GM23248 (cell line): ENCODE results near the gene NEK10. TPM values are rescaled to one million over a fixed set of nuclear protein-coding genes. Genes with fewer than 3 reads are reported as not detected.

Experiments
- DNase-seq: peaks from one replicate; pipeline ENCODE4 v3.0.0-alpha.2; 2015
- H2AFZ ChIP-seq: fragments of 200-600 bp; sonication (generic); 2 replicates; pipeline ENCODE4 v1.6.1; 2016; ENCODE audit warnings: antibody characterized with exemption
- H3F3A ChIP-seq: fragments of 200-600 bp; sonication (generic); 2 replicates; pipeline ENCODE4 v1.6.1; 2016; ENCODE audit warnings: mild to moderate bottlenecking, antibody characterized with exemption, mixed run types; ENCODE audit not compliant: insufficient read depth
- H3K27ac ChIP-seq: fragments of 200-600 bp; sonication (generic); 2 replicates; pipeline ENCODE4 v1.5.1; 2016; ENCODE audit warnings: mild to moderate bottlenecking
- H3K27me3 ChIP-seq: fragments of 200-600 bp; sonication (generic); replicated peaks from 2 replicates; pipeline ENCODE4 v1.6.1; 2016; ENCODE audit warnings: mild to moderate bottlenecking; ENCODE audit not compliant: insufficient read depth
- H3K36me3 ChIP-seq: fragments of 200-600 bp; sonication (generic); 2 replicates; pipeline ENCODE4 v1.6.1; 2016; ENCODE audit warnings: low read depth, mild to moderate bottlenecking
- H3K4me1 ChIP-seq: fragments of 200-600 bp; sonication (generic); 2 replicates; pipeline ENCODE4 v1.6.1; 2016; ENCODE audit warnings: mild to moderate bottlenecking; ENCODE audit not compliant: insufficient read depth
- H3K4me2 ChIP-seq: fragments of 200-600 bp; sonication (generic); one replicate; pipeline ENCODE4 v1.6.1; 2016; ENCODE audit warnings: mild to moderate bottlenecking; ENCODE audit not compliant: unreplicated experiment
- H3K4me3 ChIP-seq: fragments of 200-600 bp; sonication (generic); 2 replicates; pipeline ENCODE4 v1.5.1; 2016; ENCODE audit warnings: mild to moderate bottlenecking
- H3K79me2 ChIP-seq: fragments of 200-600 bp; sonication (generic); 2 replicates; pipeline ENCODE4 v1.6.1; 2016; ENCODE audit warnings: mild to moderate bottlenecking; ENCODE audit not compliant: insufficient read depth
- H3K9ac ChIP-seq: fragments of 200-600 bp; sonication (generic); 2 replicates; pipeline ENCODE4 v1.6.1; 2016; ENCODE audit warnings: mild to moderate bottlenecking
- H3K9me2 ChIP-seq: fragments of 200-600 bp; sonication (generic); 2 replicates; pipeline ENCODE4 v1.6.1; 2016; ENCODE audit warnings: mixed run types, mild to moderate bottlenecking, moderate library complexity; ENCODE audit not compliant: insufficient read depth
- H3K9me3 ChIP-seq: fragments of 200-600 bp; sonication (generic); one replicate; pipeline ENCODE4 v1.6.1; 2017; ENCODE audit warnings: low read depth
- H4K20me1 ChIP-seq: fragments of 200-600 bp; sonication (generic); 2 replicates; pipeline ENCODE4 v1.6.0; 2016; ENCODE audit not compliant: insufficient read depth
- EZH2 ChIP-seq: fragments of 200-600 bp; sonication (generic); IDR thresholded peaks from 2 replicates; pipeline ENCODE4 v1.6.1; 2018; ENCODE audit warnings: antibody characterized with exemption, mild to moderate bottlenecking; ENCODE audit not compliant: insufficient read depth, poor library complexity, severe bottlenecking
- EZH2phosphoT487 ChIP-seq: fragments of 200-600 bp; sonication (generic); IDR thresholded peaks from 2 replicates; pipeline ENCODE4 v1.6.1; 2018; ENCODE audit warnings: antibody characterized with exemption, moderate library complexity, mild to moderate bottlenecking, low read depth; ENCODE audit not compliant: insufficient read depth
- WGBS, 2 experiments: methylation state at CpG; one replicate each; pipeline ENCODE4 v1.1.6; 2015 to 2017; ENCODE audit warnings: low lambda C conversion rate in 2 of 2, low coverage in 1 of 2; ENCODE audit errors: missing lambda C conversion rate in 2 of 2; 5-methylcytosine and 5-hydroxymethylcytosine counted together
- in situ Hi-C: fragments of 300-500 bp; cut with MboI; formaldehyde crosslinking; loops from 2 replicates; pipeline ENCODE4 v1.15.0; 2020
- polyA plus RNA-seq: library from polyadenylated mRNA; unstranded; fragments of >200 nt; fragmentation: Nextera tagmentation; extraction: Ambion mirVana; gene quantifications from 2 replicates; pipeline ENCODE4 v1.2.1, GENCODE V29; 2016
- total RNA-seq: library from RNA; depleted of rRNA; stranded (reverse); fragments of >200 nt; shearing (Covaris generic); gene quantifications from 2 replicates; pipeline ENCODE4 v1.2.3, GENCODE V29; 2014

Gene NEK10
- total and polyA plus RNA-seq, 2 experiments from 2014 or later, result 3.2 to 7.6 TPM

DNA sequence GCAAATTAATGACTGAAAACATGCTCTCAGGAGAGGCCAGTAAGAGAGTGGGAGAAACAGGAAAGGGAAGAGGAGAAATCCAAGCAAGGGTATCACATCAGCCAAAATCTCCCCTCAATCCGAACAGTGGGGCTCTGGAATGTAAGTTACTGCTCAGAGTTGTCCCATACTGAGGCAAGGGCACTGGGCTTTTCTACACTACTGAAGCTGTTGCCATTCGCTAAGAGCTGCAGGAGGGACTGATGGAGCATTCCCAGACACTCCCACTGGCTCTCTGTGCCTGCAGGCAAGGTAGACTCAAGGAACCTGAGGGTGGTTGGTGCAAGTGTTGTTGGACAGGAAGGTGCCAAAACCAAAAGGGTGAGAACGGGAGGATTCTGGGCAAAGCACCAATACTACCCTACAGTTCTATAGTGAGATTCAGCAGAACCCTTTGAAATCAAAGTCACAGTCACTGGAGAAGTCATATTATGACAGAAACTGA is 46.1 kb downstream of the NEK10 start:
- Histone ChIP-seq H3K9me3 (no peaks in the 10 kb centered on the region), H3K4me1 (peaks cover 36% of the 10 kb centered on the region), H3K4me2 (no peak overlapping the region), H3F3A (peaks cover 28% of the 10 kb centered on the region), H2AFZ (no peak overlapping the region), H3K9ac (no peak overlapping the region), H3K27me3 (no peaks in the 10 kb centered on the region), H3K4me3 (no peak overlapping the region), H3K27ac (no peak overlapping the region), H3K79me2 (no peaks in the 10 kb centered on the region), H4K20me1 (no peaks in the 10 kb centered on the region), H3K9me2 (no peaks in the 10 kb centered on the region), H3K36me3 (0 out of 2 replicates have a peak, but pooled peaks cover 4% of the 10 kb centered on the region)
- no peak for DNase-seq
- in situ Hi-C loops, result loop anchor here (25.0 kb wide), 2 partner anchors 364 to 989 kb away; no protein-coding TSS in a partner anchor
- WGBS, 2 experiments, result 88 to 89% methylated on average over 3 of the region's 3 CpGs
- no peak for TF ChIP-seq EZH2phosphoT487
- no peak for TF ChIP-seq EZH2

DNA sequence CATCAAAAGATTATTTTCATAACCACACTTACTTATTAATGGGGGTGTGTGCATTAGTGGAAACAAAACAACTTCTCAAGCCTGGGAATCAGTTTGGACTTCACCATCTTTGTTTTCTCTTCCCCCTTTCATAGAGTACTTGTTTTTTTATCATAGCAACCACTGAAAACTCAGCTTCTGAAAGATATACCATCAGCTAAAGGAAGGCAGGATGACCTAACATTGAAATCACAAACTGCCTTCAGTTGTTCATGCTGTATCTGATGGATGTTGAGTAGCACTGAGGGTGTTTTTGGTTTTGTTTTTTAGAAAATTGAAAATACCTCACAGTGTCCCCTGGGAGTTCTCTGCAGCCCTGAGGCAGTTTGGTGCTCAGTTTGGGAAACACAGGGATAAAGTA is 46.5 kb downstream of the NEK10 start:
- Histone ChIP-seq H3K27ac (no peak overlapping the region), H3K27me3 (no peaks in the 10 kb centered on the region), H3K4me1 (peaks cover 31% of the 10 kb centered on the region), H3K36me3 (0 out of 2 replicates have a peak, but pooled peaks cover 4% of the 10 kb centered on the region), H3K9me2 (no peaks in the 10 kb centered on the region), H2AFZ (no peak overlapping the region), H3F3A (peaks cover 23% of the 10 kb centered on the region), H3K4me3 (no peak overlapping the region), H3K9ac (no peak overlapping the region), H3K9me3 (no peaks in the 10 kb centered on the region), H4K20me1 (no peaks in the 10 kb centered on the region), H3K79me2 (no peaks in the 10 kb centered on the region), H3K4me2 (no peak overlapping the region)
- in situ Hi-C loops, result loop anchor here (25.0 kb wide), 2 partner anchors 365 to 990 kb away; no protein-coding TSS in a partner anchor
- DNase-seq, result no peak
- TF ChIP-seq EZH2phosphoT487 (no peak), EZH2 (no peak)

DNA sequence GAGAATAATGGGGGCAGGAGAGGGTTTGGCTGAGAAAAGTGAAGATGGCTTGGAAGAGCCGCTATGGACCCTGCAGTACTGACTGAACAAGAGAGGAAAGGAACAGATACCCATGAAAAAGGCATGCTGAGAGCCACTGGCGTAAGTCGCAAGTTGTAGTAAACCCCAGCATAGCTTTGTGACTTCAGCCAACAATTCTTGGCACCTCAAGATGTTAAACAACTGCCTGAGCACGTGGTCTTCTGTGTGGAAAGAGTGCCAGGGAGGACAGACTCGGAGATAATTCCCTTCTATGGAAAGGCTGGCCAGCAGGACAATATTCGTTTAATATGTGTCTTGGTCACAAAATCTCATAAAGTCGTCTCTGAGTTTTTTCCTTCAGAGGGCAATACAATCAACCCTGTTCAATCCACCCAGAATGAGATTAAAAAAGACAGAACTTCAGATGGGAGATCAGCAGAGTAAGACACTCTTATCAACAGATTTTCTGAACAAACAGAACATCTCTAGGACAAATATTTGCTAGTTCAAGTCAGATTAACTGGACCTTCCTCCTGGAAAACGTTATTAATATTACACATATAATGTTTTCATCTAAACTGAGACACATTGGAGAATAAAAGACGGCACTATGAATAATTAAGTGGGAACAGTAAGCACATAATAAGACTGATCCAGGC is 49.2 kb downstream of the NEK10 start:
- in situ Hi-C loops, result loop anchor here (25.0 kb wide), 2 partner anchors 367 to 992 kb away; no protein-coding TSS in a partner anchor
- no peaks in the 10 kb centered on the region for H3K9me3 ChIP-seq
- TF ChIP-seq EZH2 (no peak), EZH2phosphoT487 (no peak)

DNA sequence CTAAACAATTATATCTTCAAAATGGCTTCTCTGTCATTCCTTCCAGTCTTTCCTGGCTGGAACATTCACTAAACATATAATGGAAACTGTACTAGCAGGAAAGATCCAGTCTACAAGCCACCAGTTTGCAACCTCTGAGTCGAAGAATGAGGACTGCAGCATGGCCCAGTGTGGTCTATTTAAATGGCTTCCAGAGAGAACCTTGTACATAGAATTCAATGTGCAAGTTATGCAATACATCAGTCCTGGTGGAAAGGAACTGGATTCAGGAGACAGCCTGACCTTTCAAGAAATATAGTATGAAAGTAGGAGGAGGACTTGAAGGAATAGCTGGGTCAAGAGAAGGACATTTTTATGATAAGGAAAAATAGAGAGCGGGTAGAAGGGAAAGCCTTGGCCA is 49.9 kb downstream of the NEK10 start:
- TF ChIP-seq EZH2phosphoT487, result no peak
- no peak for TF ChIP-seq EZH2
- Histone ChIP-seq H3K36me3 (0 out of 2 replicates have a peak, but pooled peaks cover 4% of the 10 kb centered on the region), H3K27ac (no peak overlapping the region), H3K9ac (no peak overlapping the region), H3K27me3 (no peaks in the 10 kb centered on the region), H3K4me3 (no peak overlapping the region), H3K4me1 (peaks cover 4% of the 10 kb centered on the region; the same call in 1 of the 2 replicates), H3K79me2 (no peaks in the 10 kb centered on the region), H4K20me1 (no peaks in the 10 kb centered on the region), H2AFZ (no peak overlapping the region), H3K9me3 (no peaks in the 10 kb centered on the region), H3K9me2 (no peaks in the 10 kb centered on the region), H3K4me2 (no peak overlapping the region), H3F3A (no peaks in the 10 kb centered on the region)
- in situ Hi-C loops, result loop anchor here (25.0 kb wide), 2 partner anchors 368 to 993 kb away; no protein-coding TSS in a partner anchor
- WGBS, 2 experiments, result 97 to 100% methylated on average over 2 of the region's 2 CpGs
- no peak for DNase-seq

More for the DNA sequence above, 49.2 kb downstream of the NEK10 start:
- H3K4me1 ChIP-seq, result peaks cover 7% of the 10 kb centered on the region; the same call in 1 of the 2 replicates
- no peaks in the 10 kb centered on the region for H4K20me1 ChIP-seq
- H3K4me3 ChIP-seq, result no peak overlapping the region
- DNase-seq, result no peak
- H2AFZ ChIP-seq, result no peak overlapping the region
- 0 out of 2 replicates have a peak, but pooled peaks cover 4% of the 10 kb centered on the region for H3K36me3 ChIP-seq
- no peak overlapping the region for H3K27ac ChIP-seq
- H3K79me2 ChIP-seq, result no peaks in the 10 kb centered on the region
- no peaks in the 10 kb centered on the region for H3K27me3 ChIP-seq
- H3K4me2 ChIP-seq, result no peak overlapping the region
- H3K9ac ChIP-seq, result no peak overlapping the region
- no peaks in the 10 kb centered on the region for H3F3A ChIP-seq
- 84% methylated on average over 9 of the region's 9 CpGs for WGBS, 2 experiments
- H3K9me2 ChIP-seq, result no peaks in the 10 kb centered on the region
